LoVo (cell line): ENCODE results near the gene PRAMEF1.
"Not testable (repeated sequence)": the region's sequence is repeated elsewhere in the genome, so short reads cannot be mapped to it uniquely, and the experiment has no call there.

Experiments
- DNase-seq: peaks from one replicate; pipeline ENCODE4 v3.0.0-alpha.2; 2016; ENCODE audit warnings: low spot score

Gene PRAMEF1

GRCh38 chr1:12776801-12777557 lies 14.2 kb upstream of the PRAMEF1 start:
- DNase-seq: no peak

GRCh38 chr1:12778061-12778460 lies 13.1 kb upstream of the PRAMEF1 start:
- DNase-seq: no peak

GRCh38 chr1:12778907-12779306 lies 12.3 kb upstream of the PRAMEF1 start:
- no peak for DNase-seq

GRCh38 chr1:12781488-12781887 lies 9.7 kb upstream of the PRAMEF1 start:
- not testable (repeated sequence) for DNase-seq

GRCh38 chr1:12783783-12784182 lies 7.4 kb upstream of the PRAMEF1 start:
- DNase-seq: not testable (repeated sequence)

GRCh38 chr1:12784729-12785128 lies 6.5 kb upstream of the PRAMEF1 start:
- DNase-seq: not testable (repeated sequence)

GRCh38 chr1:12798911-12799310 lies 7.7 kb downstream of the PRAMEF1 start:
- no peak for DNase-seq

- DNase-seq: no peak
Measured at GRCh38 chr1:12799730-12800129, 8.5 kb downstream of the PRAMEF1 start.

GRCh38 chr1:12809933-12810332 lies 18.7 kb downstream of the PRAMEF1 start:
- no peak for DNase-seq

GRCh38 chr1:12810691-12811408 lies 19.7 kb downstream of the PRAMEF1 start:
- DNase-seq: no peak

GRCh38 chr1:12811409-12811784 lies 20.2 kb downstream of the PRAMEF1 start:
- no peak for DNase-seq

GRCh38 chr1:12819061-12819460 lies 27.9 kb downstream of the PRAMEF1 start:
- DNase-seq: not testable (repeated sequence)

GRCh38 chr1:12831310-12831709 lies 40.1 kb downstream of the PRAMEF1 start, which contains the start of gene PRAMEF11:
Gene PRAMEF11, minus strand, starts transcription at chr1:12831410. Its CDS starts 2,621 bp downstream, at chr1:12828789.
- DNase-seq: not testable (repeated sequence)

- not testable (repeated sequence) for DNase-seq
Measured at GRCh38 chr1:12833251-12833650, 42.1 kb downstream of the PRAMEF1 start.
